Ovary (tissue), 3 donors: ENCODE data around the gene CHL1.

Source experiments
- EP300 ChIP-seq: sonication (generic); formaldehyde crosslinking; IDR thresholded peaks from one replicate; pipeline ENCODE4 v1.6.1; 2017; ENCODE audit warnings: antibody characterized with exemption
- POLR2A ChIP-seq: fragments of 450-650 bp; IDR thresholded peaks from one replicate; pipeline ENCODE4 v1.6.1; 2017; ENCODE audit warnings: antibody characterized with exemption, mild to moderate bottlenecking, moderate library complexity
- TF ChIP-seq, protein P1 (sequence below), 3 donors: fragments of 450-650 bp in 2 of 3; fragments of 200-600 bp in 1 of 3; IDR thresholded peaks; one replicate each; pipeline versions ENCODE4 v1.5.1 to v1.8.0; 2016 to 2022; ENCODE audit warnings: antibody characterized with exemption in 3 of 3, mild to moderate bottlenecking in 1 of 3
- donor health status: DM: no; HTN: no; CAD: no.

DNA sequence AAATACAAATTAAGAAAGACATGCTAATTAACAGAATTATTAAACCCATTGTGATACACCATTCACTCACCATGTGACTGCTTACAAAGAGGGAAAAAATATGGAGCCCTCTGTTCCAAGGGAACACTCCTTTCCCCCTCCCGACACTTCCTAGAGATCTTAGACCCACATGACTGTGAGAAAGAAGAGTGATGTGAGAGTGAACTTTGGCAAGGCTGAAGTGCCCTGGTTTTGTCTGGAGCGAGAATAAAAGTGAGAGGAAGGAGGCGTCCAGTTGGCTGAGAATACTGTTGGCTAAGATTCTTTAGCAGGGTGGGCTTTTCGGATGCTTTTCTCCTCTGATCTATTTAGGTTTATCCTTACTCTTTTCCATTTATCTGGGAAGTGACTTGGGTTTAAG, 14.1 kb downstream of the CHL1 start:
- TF ChIP-seq, protein P1, sequence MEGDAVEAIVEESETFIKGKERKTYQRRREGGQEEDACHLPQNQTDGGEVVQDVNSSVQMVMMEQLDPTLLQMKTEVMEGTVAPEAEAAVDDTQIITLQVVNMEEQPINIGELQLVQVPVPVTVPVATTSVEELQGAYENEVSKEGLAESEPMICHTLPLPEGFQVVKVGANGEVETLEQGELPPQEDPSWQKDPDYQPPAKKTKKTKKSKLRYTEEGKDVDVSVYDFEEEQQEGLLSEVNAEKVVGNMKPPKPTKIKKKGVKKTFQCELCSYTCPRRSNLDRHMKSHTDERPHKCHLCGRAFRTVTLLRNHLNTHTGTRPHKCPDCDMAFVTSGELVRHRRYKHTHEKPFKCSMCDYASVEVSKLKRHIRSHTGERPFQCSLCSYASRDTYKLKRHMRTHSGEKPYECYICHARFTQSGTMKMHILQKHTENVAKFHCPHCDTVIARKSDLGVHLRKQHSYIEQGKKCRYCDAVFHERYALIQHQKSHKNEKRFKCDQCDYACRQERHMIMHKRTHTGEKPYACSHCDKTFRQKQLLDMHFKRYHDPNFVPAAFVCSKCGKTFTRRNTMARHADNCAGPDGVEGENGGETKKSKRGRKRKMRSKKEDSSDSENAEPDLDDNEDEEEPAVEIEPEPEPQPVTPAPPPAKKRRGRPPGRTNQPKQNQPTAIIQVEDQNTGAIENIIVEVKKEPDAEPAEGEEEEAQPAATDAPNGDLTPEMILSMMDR (IDR thresholded peaks at IDR 0.05) = no peak
- TF ChIP-seq EP300 (no peak), POLR2A (no peak)
